ENCODE data around the gene ZNF438.

The ZNF438 gene

DNA sequence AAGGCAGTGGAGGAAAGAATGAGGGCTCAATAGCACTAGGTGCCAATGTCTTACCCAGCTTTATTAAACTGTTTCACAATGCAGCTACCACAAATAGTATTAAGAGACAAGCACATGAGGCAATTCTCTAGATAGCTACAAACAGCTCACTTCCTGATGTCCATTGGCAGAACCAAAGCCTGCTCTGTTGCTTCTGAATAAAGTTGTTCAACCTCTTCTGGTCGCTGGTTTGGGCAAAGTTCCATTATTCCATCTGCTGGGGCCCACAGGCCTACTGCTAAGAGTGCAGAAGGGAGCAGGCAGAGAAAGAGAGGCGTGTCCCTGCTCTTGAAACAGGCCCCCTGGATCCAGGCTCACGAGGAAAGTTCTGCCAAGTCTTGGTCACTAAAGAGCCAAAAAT, 173.9 kb downstream of the ZNF438 start:
- Histone ChIP-seq H3K36me3 (ENCODE audit: control insufficient read depth, insufficient read depth, low read length) (no peaks in the 10 kb centered on the region), H3K4me3 (ENCODE audit: insufficient read depth, low read depth, low read length) (no peak overlapping the region), H3K9me3 (ENCODE audit: control insufficient read depth, low read length) (no peaks in the 10 kb centered on the region), H3K4me1 (ENCODE audit: control insufficient read depth, insufficient read depth, low read length) (no peaks in the 10 kb centered on the region), H3K27ac (ENCODE audit: insufficient read depth, low read depth, low read length, poor library complexity, severe bottlenecking) (no peak overlapping the region), H3K27me3 (ENCODE audit: control insufficient read depth, insufficient read depth, low read length, poor library complexity, severe bottlenecking) (no peaks in the 10 kb centered on the region)
- 73 to 78% methylated on average over 3 of the region's 3 CpGs for WGBS, 2 experiments

DNA sequence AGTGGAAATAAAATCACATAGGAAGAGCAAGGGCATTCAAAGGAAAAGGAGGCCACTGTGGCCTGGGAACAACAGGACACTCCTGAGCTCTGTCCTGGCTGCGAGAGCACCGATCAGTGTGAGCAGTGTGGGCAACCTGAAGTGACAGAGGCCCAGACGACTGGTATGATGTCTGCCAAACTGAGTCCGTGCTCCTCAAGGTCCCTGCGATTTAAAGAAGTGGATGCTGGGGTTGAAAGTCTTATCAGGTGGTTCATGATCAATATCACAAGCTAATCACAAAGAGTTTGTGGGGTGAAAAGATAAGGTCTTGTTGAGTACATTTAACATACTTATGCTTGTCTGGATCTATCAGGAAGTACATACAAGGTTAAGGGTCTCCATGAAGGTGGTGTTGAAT, 176.5 kb downstream of the ZNF438 start:
- H3K4me1 ChIP-seq (ENCODE audit: control insufficient read depth, insufficient read depth, low read length), result no peaks in the 10 kb centered on the region
- H3K9me3 ChIP-seq (ENCODE audit: control insufficient read depth, low read length), result no peaks in the 10 kb centered on the region
- no peak overlapping the region for H3K27ac ChIP-seq (ENCODE audit: insufficient read depth, low read depth, low read length, poor library complexity, severe bottlenecking)
- WGBS, 2 experiments, result 89 to 92% methylated on average over 5 of the region's 5 CpGs
- no peaks in the 10 kb centered on the region for H3K36me3 ChIP-seq (ENCODE audit: control insufficient read depth, insufficient read depth, low read length)
- H3K27me3 ChIP-seq (ENCODE audit: control insufficient read depth, insufficient read depth, low read length, poor library complexity, severe bottlenecking), result no peaks in the 10 kb centered on the region
- H3K4me3 ChIP-seq (ENCODE audit: insufficient read depth, low read depth, low read length), result no peak overlapping the region

DNA sequence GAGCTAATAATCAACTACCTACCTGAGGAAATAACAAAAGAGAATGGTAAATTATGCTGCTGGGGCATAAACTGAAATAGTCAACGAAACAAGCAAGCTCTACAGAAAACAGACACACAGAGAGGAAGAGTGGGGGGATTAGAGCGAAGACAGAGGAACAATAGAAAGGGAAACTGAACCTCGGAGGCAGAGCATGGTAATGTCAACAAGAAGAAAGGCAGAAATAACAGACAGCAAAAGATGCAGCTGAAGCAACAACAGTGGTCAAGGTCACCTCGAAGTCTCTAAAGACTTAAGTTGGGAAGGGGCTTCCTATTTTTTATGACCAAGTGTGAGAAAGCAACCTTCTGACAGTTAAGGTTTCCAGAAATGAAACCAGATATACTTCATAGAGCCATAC, 177.0 kb downstream of the ZNF438 start:
- no peak overlapping the region for H3K4me3 ChIP-seq (ENCODE audit: insufficient read depth, low read depth, low read length)
- H3K27ac ChIP-seq (ENCODE audit: insufficient read depth, low read depth, low read length, poor library complexity, severe bottlenecking), result no peak overlapping the region
- H3K27me3 ChIP-seq (ENCODE audit: control insufficient read depth, insufficient read depth, low read length, poor library complexity, severe bottlenecking), result no peaks in the 10 kb centered on the region
- no peaks in the 10 kb centered on the region for H3K4me1 ChIP-seq (ENCODE audit: control insufficient read depth, insufficient read depth, low read length)
- H3K36me3 ChIP-seq (ENCODE audit: control insufficient read depth, insufficient read depth, low read length), result no peaks in the 10 kb centered on the region
- H3K9me3 ChIP-seq (ENCODE audit: control insufficient read depth, low read length), result no peaks in the 10 kb centered on the region
- 73 to 74% methylated on average over 4 of the region's 4 CpGs for WGBS, 2 experiments

DNA sequence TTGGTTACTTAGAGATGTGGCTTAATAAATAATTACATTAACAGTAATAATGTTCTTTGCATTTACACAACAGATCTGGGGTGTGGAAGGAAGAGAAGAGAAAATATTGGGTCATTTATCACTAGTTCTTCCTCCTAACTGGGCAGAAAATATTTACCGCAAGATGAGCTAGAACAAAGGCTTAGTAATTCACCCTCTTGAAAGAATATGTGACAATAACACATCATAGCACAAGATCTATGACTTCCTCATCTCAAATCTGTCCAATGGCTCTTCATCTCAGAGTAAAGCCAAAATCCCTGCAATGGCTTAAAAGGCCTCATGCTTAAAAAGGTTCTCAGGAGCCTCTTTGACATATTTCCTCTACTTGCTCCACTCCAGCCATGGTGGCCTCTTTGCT, 178.6 kb downstream of the ZNF438 start:
- 90 to 92% methylated on average over 1 of the region's 1 CpG for WGBS, 2 experiments
- Histone ChIP-seq H3K4me1 (ENCODE audit: control insufficient read depth, insufficient read depth, low read length) (no peaks in the 10 kb centered on the region), H3K27me3 (ENCODE audit: control insufficient read depth, insufficient read depth, low read length, poor library complexity, severe bottlenecking) (no peaks in the 10 kb centered on the region), H3K4me3 (ENCODE audit: insufficient read depth, low read depth, low read length) (no peak overlapping the region), H3K36me3 (ENCODE audit: control insufficient read depth, insufficient read depth, low read length) (no peaks in the 10 kb centered on the region), H3K27ac (ENCODE audit: insufficient read depth, low read depth, low read length, poor library complexity, severe bottlenecking) (no peak overlapping the region), H3K9me3 (ENCODE audit: control insufficient read depth, low read length) (no peaks in the 10 kb centered on the region)

DNA sequence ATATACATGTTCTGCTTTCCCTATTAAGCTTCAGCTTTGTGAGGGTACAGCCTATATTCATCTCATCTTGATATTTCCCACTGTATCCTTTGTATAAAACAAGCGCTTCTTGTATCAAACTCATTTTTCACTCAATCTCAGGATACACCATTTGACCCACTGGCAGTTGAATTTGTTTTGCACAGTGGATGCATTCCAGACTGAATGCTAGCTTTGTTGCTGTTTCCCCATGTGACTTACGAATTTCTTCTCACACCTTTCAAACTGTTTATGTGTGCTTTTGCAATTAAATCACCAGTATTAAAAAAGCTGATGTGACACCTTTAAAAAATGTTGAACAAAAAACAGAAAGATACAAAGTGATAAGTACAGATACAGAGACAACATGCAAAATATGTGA, 180.9 kb downstream of the ZNF438 start:
- Histone ChIP-seq H3K36me3 (ENCODE audit: control insufficient read depth, insufficient read depth, low read length) (no peaks in the 10 kb centered on the region), H3K27ac (ENCODE audit: insufficient read depth, low read depth, low read length, poor library complexity, severe bottlenecking) (no peak overlapping the region), H3K27me3 (ENCODE audit: control insufficient read depth, insufficient read depth, low read length, poor library complexity, severe bottlenecking) (no peaks in the 10 kb centered on the region), H3K9me3 (ENCODE audit: control insufficient read depth, low read length) (no peaks in the 10 kb centered on the region), H3K4me1 (ENCODE audit: control insufficient read depth, insufficient read depth, low read length) (no peaks in the 10 kb centered on the region), H3K4me3 (ENCODE audit: insufficient read depth, low read depth, low read length) (no peak overlapping the region)
- WGBS, 2 experiments, result 90 to 93% methylated on average over 1 of the region's 2 CpGs

DNA sequence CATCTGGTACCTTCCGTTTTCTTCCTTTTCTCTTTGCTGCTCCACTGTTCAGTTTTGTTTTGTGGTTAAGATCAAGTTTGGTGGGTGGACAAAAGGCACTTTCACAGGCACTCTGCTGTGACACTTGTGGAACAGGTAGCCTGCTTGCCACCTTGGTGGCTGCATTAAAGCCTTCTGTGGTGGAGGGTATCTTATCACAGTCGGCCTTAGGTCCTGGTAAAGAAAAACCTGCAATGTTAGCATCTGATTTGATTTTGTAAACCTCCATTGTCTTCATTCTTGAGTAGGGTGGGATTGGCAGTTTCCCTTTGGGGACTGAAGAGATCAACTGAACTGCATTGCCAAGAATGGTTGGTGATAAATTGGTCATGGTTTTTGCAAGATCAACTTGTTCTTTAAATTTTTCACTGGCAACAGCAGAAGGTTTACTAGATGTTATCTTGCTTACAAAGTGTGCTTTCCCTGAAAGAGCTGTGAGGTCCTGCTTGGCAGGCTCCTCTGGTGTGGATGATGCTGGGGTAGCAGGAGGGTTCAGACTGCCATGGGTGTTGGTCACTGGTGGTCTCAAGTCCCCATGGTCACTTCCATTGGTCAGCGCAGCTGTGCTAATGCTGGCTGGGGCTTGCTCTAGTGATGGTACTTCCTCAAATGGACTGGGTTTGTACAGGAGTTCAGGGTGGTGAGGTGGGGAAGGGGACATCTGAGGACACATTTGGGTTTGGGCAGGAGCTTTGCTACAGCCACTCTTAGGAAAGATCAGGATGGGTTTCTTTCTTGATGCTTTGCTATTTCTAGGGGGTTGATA, 182.2 kb downstream of the ZNF438 start:
- 93 to 96% methylated on average over 3 of the region's 3 CpGs for WGBS, 2 experiments
- H3K4me3 ChIP-seq (ENCODE audit: insufficient read depth, low read depth, low read length), result no peak overlapping the region
- no peak overlapping the region for H3K27ac ChIP-seq (ENCODE audit: insufficient read depth, low read depth, low read length, poor library complexity, severe bottlenecking)
- no peaks in the 10 kb centered on the region for H3K9me3 ChIP-seq (ENCODE audit: control insufficient read depth, low read length)
- H3K4me1 ChIP-seq (ENCODE audit: control insufficient read depth, insufficient read depth, low read length), result no peaks in the 10 kb centered on the region
- H3K27me3 ChIP-seq (ENCODE audit: control insufficient read depth, insufficient read depth, low read length, poor library complexity, severe bottlenecking), result no peaks in the 10 kb centered on the region
- no peaks in the 10 kb centered on the region for H3K36me3 ChIP-seq (ENCODE audit: control insufficient read depth, insufficient read depth, low read length)

DNA sequence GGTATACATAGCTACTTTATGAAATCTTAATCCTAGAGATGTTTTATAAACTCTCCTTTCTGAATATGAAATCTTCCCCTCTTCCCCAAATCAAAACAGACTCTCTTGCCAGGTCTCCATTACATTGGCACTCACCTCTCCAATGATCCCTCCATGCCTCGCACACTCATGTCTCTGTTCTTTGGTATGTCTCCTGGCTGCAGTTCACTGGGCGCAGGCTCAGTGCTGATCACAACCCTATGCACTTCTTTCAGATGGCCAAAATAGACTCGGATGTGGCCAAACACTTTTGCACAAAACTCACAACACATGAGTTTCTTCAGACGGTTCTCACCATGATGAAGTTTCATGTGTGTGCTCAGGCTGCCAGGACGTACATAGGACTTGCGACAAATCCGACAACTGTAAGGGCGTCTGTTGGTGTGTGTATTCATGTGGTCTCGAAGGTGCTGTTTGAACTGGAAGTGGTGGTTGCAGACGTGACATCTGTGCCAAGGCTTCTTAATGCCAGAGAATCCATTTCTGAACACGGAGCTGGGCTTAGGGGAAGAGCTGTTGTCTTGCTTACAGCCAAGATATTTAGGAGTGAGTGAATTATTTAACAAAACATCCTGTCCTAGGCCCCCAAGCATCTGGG, 183.2 kb downstream of the ZNF438 start:
- Histone ChIP-seq H3K27me3 (ENCODE audit: control insufficient read depth, insufficient read depth, low read length, poor library complexity, severe bottlenecking) (no peaks in the 10 kb centered on the region), H3K36me3 (ENCODE audit: control insufficient read depth, insufficient read depth, low read length) (no peaks in the 10 kb centered on the region), H3K27ac (ENCODE audit: insufficient read depth, low read depth, low read length, poor library complexity, severe bottlenecking) (no peak overlapping the region), H3K4me1 (ENCODE audit: control insufficient read depth, insufficient read depth, low read length) (no peaks in the 10 kb centered on the region), H3K9me3 (ENCODE audit: control insufficient read depth, low read length) (no peaks in the 10 kb centered on the region), H3K4me3 (ENCODE audit: insufficient read depth, low read depth, low read length) (no peak overlapping the region)
- 93 to 96% methylated on average over 11 of the region's 11 CpGs for WGBS, 2 experiments

DNA sequence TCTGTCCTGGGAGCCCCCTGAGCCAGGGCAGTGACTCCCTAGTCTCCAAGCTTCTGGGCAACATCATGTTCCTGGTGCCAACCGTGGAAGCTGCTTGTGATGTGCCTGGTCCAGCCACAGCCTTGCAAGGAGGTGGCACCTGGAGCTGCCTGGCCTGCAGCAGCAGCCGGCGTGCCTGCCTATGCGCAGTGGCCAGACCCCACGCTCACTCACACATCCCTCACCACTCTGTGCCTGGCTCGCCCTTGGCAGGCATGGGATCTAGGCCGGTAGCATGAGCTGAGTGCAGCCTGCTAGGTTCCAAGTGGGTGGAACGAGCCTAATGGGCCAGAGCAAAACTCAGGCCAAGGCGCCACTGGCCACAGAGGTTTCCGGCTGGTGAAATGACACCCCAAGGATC, 184.0 kb downstream of the ZNF438 start:
- Histone ChIP-seq H3K36me3 (ENCODE audit: control insufficient read depth, insufficient read depth, low read length) (no peaks in the 10 kb centered on the region), H3K9me3 (ENCODE audit: control insufficient read depth, low read length) (no peaks in the 10 kb centered on the region), H3K4me3 (ENCODE audit: insufficient read depth, low read depth, low read length) (no peak overlapping the region), H3K27me3 (ENCODE audit: control insufficient read depth, insufficient read depth, low read length, poor library complexity, severe bottlenecking) (no peaks in the 10 kb centered on the region), H3K4me1 (ENCODE audit: control insufficient read depth, insufficient read depth, low read length) (no peaks in the 10 kb centered on the region), H3K27ac (ENCODE audit: insufficient read depth, low read depth, low read length, poor library complexity, severe bottlenecking) (no peak overlapping the region)
- 95% methylated on average over 10 of the region's 10 CpGs for WGBS, 2 experiments

DNA sequence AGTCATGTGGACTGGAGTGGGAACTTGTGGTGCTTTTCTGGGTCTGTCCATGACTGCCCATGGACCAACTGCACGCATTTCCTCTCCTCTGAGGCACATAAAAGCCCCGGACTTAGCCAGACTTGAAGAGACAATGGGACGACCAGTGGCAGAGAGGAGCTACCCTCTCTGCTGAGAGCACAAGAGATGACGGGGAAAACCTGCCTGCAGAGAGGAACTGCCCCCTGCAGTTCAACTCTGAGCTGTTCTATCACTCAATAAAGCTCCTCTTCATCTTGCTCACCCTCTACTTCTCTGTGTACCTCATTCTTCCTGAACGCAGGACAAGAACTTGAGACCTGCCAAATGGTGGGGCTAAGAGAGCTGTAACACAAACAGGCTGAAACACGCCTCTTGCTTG, 184.5 kb downstream of the ZNF438 start:
- no peak overlapping the region for H3K27ac ChIP-seq (ENCODE audit: insufficient read depth, low read depth, low read length, poor library complexity, severe bottlenecking)
- H3K4me1 ChIP-seq (ENCODE audit: control insufficient read depth, insufficient read depth, low read length), result no peaks in the 10 kb centered on the region
- no peak overlapping the region for H3K4me3 ChIP-seq (ENCODE audit: insufficient read depth, low read depth, low read length)
- no peaks in the 10 kb centered on the region for H3K36me3 ChIP-seq (ENCODE audit: control insufficient read depth, insufficient read depth, low read length)
- H3K27me3 ChIP-seq (ENCODE audit: control insufficient read depth, insufficient read depth, low read length, poor library complexity, severe bottlenecking), result no peaks in the 10 kb centered on the region
- H3K9me3 ChIP-seq (ENCODE audit: control insufficient read depth, low read length), result no peaks in the 10 kb centered on the region
- 90 to 93% methylated on average over 6 of the region's 6 CpGs for WGBS, 2 experiments

DNA sequence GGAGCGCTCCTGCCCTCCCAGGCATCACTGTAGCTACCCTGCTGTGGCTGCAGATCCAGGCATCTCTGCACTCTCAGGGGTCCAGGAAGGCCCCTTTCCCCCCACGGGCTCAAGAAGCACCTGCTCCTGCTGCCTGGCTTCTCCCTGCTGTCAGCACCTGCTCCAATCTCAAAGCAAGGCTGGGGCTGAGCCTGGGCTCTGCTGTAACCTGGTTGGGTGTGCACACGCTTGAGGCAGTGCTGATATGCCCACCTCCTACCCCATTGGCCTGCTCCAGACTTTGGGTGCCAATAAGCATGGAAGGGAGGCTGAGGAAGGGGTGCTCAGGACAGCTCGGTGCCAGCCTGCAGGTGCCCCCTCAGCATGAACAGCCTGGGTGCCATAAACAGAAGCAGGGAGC, 185.0 kb downstream of the ZNF438 start:
- H3K4me3 ChIP-seq (ENCODE audit: insufficient read depth, low read depth, low read length), result no peak overlapping the region
- 78% methylated on average over 4 of the region's 4 CpGs for WGBS, 2 experiments
- H3K4me1 ChIP-seq (ENCODE audit: control insufficient read depth, insufficient read depth, low read length), result no peaks in the 10 kb centered on the region
- no peaks in the 10 kb centered on the region for H3K27me3 ChIP-seq (ENCODE audit: control insufficient read depth, insufficient read depth, low read length, poor library complexity, severe bottlenecking)
- H3K9me3 ChIP-seq (ENCODE audit: control insufficient read depth, low read length), result no peaks in the 10 kb centered on the region
- no peak overlapping the region for H3K27ac ChIP-seq (ENCODE audit: insufficient read depth, low read depth, low read length, poor library complexity, severe bottlenecking)
- no peaks in the 10 kb centered on the region for H3K36me3 ChIP-seq (ENCODE audit: control insufficient read depth, insufficient read depth, low read length)
